Activated T-helper 1 cell treated with anti-CD3 and anti-CD28 coated beads, Interleukin-12 subunit alpha, Interleukin-12 subunit beta, Interleukin-2, Interleukin-4 antibody, amounts not matched to agents 30 ng/mL and 10 ng/mL and 1 ng/mL, durations not matched to agents 14 hours and 24 hours and 36 hours (primary cell): ENCODE data around the gene PDIA6. TPM values are rescaled to one million over a fixed set of nuclear protein-coding genes. Genes with fewer than 3 reads are reported as not detected.
A peak's percentile ranks its signal among the peaks of the same experiment; 100 is the strongest.

Source experiments
- DNase-seq: peaks from one replicate; pipeline ENCODE4 v3.0.0; 2021; ENCODE audit warnings: low spot score
- H3K27ac Mint-ChIP-seq: one replicate; pipeline ENCODE4 v1.8.0; 2021; ENCODE audit warnings: mild to moderate bottlenecking, mixed read lengths
- H3K27me3 Mint-ChIP-seq: one replicate; pipeline ENCODE4 v1.8.0; 2022; ENCODE audit warnings: mild to moderate bottlenecking, moderate library complexity, mixed read lengths; ENCODE audit not compliant: insufficient read depth
- H3K36me3 Mint-ChIP-seq: one replicate; pipeline ENCODE4 v1.8.0; 2021; ENCODE audit warnings: low read depth, mixed read lengths
- H3K4me1 Mint-ChIP-seq: one replicate; pipeline ENCODE4 v1.8.0; 2021; ENCODE audit warnings: low read depth, mixed read lengths
- H3K4me3 Mint-ChIP-seq: one replicate; pipeline ENCODE4 v1.8.0; 2021; ENCODE audit warnings: mild to moderate bottlenecking, moderate library complexity, mixed read lengths
- H3K9me3 Mint-ChIP-seq: one replicate; pipeline ENCODE4 v1.8.0; 2021; ENCODE audit warnings: mixed read lengths
- intact Hi-C: fragments of 100-400 bp; cut with micrococcal nuclease; formaldehyde crosslinking; loops from one replicate; pipeline ENCODE4 v1.15.1; 2024
- total RNA-seq: library from RNA; stranded (reverse); gene quantifications from 2 replicates; pipeline ENCODE4 v1.2.3, GENCODE V29; 2022

Gene PDIA6, protein sequence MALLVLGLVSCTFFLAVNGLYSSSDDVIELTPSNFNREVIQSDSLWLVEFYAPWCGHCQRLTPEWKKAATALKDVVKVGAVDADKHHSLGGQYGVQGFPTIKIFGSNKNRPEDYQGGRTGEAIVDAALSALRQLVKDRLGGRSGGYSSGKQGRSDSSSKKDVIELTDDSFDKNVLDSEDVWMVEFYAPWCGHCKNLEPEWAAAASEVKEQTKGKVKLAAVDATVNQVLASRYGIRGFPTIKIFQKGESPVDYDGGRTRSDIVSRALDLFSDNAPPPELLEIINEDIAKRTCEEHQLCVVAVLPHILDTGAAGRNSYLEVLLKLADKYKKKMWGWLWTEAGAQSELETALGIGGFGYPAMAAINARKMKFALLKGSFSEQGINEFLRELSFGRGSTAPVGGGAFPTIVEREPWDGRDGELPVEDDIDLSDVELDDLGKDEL
- 171 and 173 TPM in 2 replicates for total RNA-seq

GRCh38 chr2:10812362-10813162 lies at the start of gene PDIA6:
Gene PDIA6 (minus strand): TSS chr2:10812785. CDS start chr2:10812696, 89 bp downstream.
- no peaks in the 10 kb centered on the region for H3K9me3 Mint-ChIP-seq
- DNase-seq: peak; percentile 95
- H3K27me3 Mint-ChIP-seq: peaks cover 13% of the 10 kb centered on the region
- H3K4me1 Mint-ChIP-seq: peaks cover 31% of the 10 kb centered on the region
- intact Hi-C loops: loop anchor here (1.0 to 5.0 kb wide), 10 partner anchors 20 to 1975 kb away; partner anchors contain the start of genes CPSF3, E2F6, HPCAL1 and ITGB1BP1
- peak within 1 kb of the TSS; percentile 92 for H3K4me3 Mint-ChIP-seq
- peaks cover 16% of the 10 kb centered on the region for H3K36me3 Mint-ChIP-seq
- peak within 1 kb of the TSS; percentile 91 for H3K27ac Mint-ChIP-seq

GRCh38 chr2:10862330-10862729 lies 49.7 kb upstream of the PDIA6 start:
- no peak overlapping the region for H3K4me3 Mint-ChIP-seq
- H3K4me1 Mint-ChIP-seq: peaks cover 16% of the 10 kb centered on the region
- DNase-seq: no peak
- no peaks in the 10 kb centered on the region for H3K36me3 Mint-ChIP-seq
- H3K9me3 Mint-ChIP-seq: no peaks in the 10 kb centered on the region
- H3K27ac Mint-ChIP-seq: no peak overlapping the region
- intact Hi-C loops: no loop called here
- peaks cover 23% of the 10 kb centered on the region for H3K27me3 Mint-ChIP-seq

GRCh38 chr2:10861765-10862164 lies 49.2 kb upstream of the PDIA6 start:
- peaks cover 23% of the 10 kb centered on the region for H3K27me3 Mint-ChIP-seq
- DNase-seq: no peak
- no peaks in the 10 kb centered on the region for H3K36me3 Mint-ChIP-seq
- H3K4me1 Mint-ChIP-seq: peaks cover 16% of the 10 kb centered on the region
- intact Hi-C loops: no loop called here
- no peak overlapping the region for H3K27ac Mint-ChIP-seq
- no peaks in the 10 kb centered on the region for H3K9me3 Mint-ChIP-seq
- H3K4me3 Mint-ChIP-seq: no peak overlapping the region

GRCh38 chr2:10860814-10861325 lies 48.3 kb upstream of the PDIA6 start:
- H3K27me3 Mint-ChIP-seq: peaks cover 22% of the 10 kb centered on the region
- no peak overlapping the region for H3K4me3 Mint-ChIP-seq
- H3K9me3 Mint-ChIP-seq: no peaks in the 10 kb centered on the region
- no peaks in the 10 kb centered on the region for H3K36me3 Mint-ChIP-seq
- intact Hi-C loops: no loop called here
- H3K4me1 Mint-ChIP-seq: peaks cover 16% of the 10 kb centered on the region
- H3K27ac Mint-ChIP-seq: no peak overlapping the region
- no peak for DNase-seq

DNA sequence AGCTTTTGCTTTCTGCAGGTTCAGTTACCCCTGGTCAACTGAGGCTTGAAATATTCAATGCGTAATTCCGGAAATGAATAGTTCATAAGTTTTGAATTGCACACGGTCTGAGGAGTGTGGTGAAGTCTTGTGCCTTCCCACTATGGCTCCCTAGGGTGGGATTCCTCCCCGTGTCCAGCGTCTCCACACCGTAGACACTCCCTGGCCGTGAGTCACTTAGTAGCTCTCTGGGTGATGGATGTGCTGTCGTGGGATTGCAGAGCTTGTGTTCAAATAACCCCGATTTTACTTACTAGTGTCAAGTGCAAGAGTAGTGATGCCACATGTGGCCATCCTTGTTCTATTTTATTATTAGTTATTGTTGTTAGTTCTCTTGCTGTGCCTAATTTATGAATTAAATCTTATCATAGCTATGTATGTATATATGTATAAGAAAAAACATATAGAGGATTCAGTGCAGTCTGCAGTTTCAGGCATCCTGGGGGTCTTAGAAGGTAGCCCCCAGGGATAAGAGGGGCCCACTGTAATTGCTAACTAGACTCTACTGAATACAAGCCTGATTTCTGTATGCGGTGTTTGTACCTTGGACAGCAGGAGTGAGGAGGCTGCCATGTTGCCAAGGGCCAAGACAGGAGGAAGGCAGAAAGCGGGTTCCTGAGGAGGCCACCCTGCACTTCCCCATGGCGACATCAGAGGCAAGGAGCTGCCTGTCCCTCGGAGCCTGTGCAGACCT lies 47.7 kb upstream of the PDIA6 start:
- Mint-ChIP-seq H3K4me3 (no peak overlapping the region), H3K9me3 (no peaks in the 10 kb centered on the region), H3K36me3 (no peaks in the 10 kb centered on the region), H3K27me3 (peaks cover 22% of the 10 kb centered on the region), H3K27ac (no peak overlapping the region), H3K4me1 (peaks cover 16% of the 10 kb centered on the region)
- DNase-seq: no peak
- intact Hi-C loops: no loop called here

GRCh38 chr2:10859278-10859677 lies 46.7 kb upstream of the PDIA6 start:
- Mint-ChIP-seq H3K4me3 (no peak overlapping the region), H3K27me3 (peaks cover 21% of the 10 kb centered on the region), H3K9me3 (no peaks in the 10 kb centered on the region), H3K36me3 (no peaks in the 10 kb centered on the region), H3K27ac (no peak overlapping the region), H3K4me1 (peaks cover 6% of the 10 kb centered on the region)
- no peak for DNase-seq
- intact Hi-C loops: no loop called here

DNA sequence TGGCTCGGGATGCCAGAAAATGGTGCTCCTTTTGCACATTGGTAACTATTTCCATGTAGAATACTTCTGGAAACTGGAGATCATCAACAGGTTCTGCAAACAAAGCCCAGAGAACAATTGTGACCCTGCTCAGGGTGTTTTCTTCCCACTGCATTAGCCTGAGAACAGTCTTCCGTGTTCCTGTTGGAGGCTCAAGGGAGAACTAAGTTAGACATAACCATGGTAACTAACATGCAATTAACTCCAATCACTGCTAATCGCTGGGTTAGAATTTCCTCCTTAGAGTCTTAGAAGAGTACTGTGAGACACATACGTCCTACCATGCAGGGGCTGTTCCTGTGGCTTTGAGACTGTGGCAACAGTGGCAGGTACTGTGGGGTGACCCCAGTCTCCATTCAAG lies 36.0 kb upstream of the PDIA6 start:
- Mint-ChIP-seq H3K36me3 (no peaks in the 10 kb centered on the region), H3K27ac (no peak overlapping the region), H3K27me3 (peaks cover 5% of the 10 kb centered on the region), H3K4me1 (no peaks in the 10 kb centered on the region), H3K4me3 (no peak overlapping the region), H3K9me3 (no peaks in the 10 kb centered on the region)
- DNase-seq: no peak
- intact Hi-C loops: no loop called here

DNA sequence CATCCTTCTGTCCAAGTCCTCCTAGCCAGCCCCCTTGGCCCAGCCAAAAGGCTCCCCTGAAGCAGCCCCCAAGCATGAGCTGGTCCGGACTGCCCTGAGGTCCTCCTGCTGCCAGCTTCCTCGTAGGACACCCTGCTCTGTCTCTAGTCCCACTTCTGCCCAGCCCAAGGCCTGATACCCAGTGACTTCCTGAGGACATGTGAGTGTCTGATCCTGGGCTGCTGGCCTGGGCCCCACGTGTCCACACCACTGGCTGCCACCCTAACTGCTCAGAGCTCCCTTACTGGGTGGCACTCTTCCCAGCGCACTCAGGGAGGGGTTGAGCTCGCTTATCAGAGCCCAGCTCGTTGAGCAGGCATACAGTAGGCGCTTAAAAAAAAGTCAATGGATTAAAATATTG lies 34.4 kb upstream of the PDIA6 start:
- intact Hi-C loops: no loop called here
- H3K27ac Mint-ChIP-seq: no peak overlapping the region
- H3K4me3 Mint-ChIP-seq: no peak overlapping the region
- H3K27me3 Mint-ChIP-seq: peaks cover 5% of the 10 kb centered on the region
- H3K9me3 Mint-ChIP-seq: peaks cover 5% of the 10 kb centered on the region
- no peaks in the 10 kb centered on the region for H3K36me3 Mint-ChIP-seq
- no peak for DNase-seq
- no peaks in the 10 kb centered on the region for H3K4me1 Mint-ChIP-seq

DNA sequence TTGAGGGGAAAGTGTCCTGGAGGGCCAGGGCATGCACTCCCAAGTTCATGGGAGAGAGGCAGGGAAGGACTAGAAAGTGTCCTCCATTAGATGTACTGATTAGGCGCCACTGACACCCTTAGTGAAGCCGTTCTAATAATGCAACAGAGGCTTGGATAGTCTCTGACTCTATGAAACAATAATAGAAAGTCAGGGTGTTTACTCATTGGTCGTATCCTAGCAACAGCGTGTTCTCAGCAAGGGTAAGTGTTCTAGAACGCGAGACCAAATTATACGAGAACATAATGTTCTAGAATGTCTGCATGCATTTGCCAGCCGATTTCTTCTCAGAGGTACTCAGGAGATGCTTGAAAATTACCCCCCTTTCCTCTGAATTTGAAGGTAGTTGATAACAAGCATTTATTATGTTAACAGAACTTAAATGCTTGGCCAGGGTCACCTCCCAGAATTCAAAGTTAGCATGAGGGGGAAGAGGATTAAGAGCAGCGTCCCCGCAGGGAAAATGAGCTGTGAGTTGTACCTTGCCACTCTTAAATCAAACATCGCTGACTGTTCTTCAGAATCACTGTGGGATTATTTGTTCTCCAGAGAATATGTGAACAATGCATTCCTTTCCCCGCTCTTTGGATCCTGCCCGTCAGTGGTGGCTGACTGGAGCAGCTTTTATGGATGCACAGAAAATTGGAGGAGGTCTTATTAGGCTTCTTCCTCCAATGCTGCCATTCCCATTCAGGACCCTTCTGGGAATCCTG lies 33.7 kb upstream of the PDIA6 start:
- H3K9me3 Mint-ChIP-seq: peaks cover 11% of the 10 kb centered on the region
- peaks cover 5% of the 10 kb centered on the region for H3K27me3 Mint-ChIP-seq
- no peaks in the 10 kb centered on the region for H3K4me1 Mint-ChIP-seq
- no peak overlapping the region for H3K27ac Mint-ChIP-seq
- no peak overlapping the region for H3K4me3 Mint-ChIP-seq
- no peaks in the 10 kb centered on the region for H3K36me3 Mint-ChIP-seq
- no peak for DNase-seq
- intact Hi-C loops: no loop called here

GRCh38 chr2:10845640-10846039 lies 33.1 kb upstream of the PDIA6 start:
- no peak overlapping the region for H3K27ac Mint-ChIP-seq
- no peaks in the 10 kb centered on the region for H3K4me1 Mint-ChIP-seq
- H3K27me3 Mint-ChIP-seq: peaks cover 5% of the 10 kb centered on the region
- H3K9me3 Mint-ChIP-seq: peaks cover 17% of the 10 kb centered on the region
- intact Hi-C loops: no loop called here
- peaks cover 1% of the 10 kb centered on the region for H3K36me3 Mint-ChIP-seq
- no peak overlapping the region for H3K4me3 Mint-ChIP-seq
- DNase-seq: no peak

DNA sequence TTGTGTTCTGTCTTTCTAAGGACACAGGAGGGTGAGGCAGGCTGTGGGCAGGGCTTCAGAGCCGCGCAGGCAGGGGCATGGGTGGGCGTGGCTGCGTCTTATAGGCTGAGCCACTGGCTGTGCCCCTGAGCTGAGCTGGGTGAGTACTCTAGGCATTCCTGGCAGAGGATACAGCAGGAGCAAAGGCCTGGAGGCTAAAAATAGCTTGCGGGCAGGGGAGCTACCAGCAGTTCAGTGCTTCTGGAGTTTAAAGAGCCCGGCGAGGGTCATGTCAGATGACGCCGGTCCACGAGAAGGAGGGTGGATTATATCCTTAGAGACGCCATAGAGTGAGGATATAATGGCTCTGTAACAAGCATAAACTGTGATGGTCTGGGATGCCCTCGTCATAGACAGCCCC lies 31.5 kb upstream of the PDIA6 start:
- H3K9me3 Mint-ChIP-seq: peaks cover 24% of the 10 kb centered on the region
- H3K27me3 Mint-ChIP-seq: peaks cover 3% of the 10 kb centered on the region
- DNase-seq: no peak
- H3K4me3 Mint-ChIP-seq: no peak overlapping the region
- intact Hi-C loops: no loop called here
- no peak overlapping the region for H3K27ac Mint-ChIP-seq
- H3K36me3 Mint-ChIP-seq: peaks cover 1% of the 10 kb centered on the region
- no peaks in the 10 kb centered on the region for H3K4me1 Mint-ChIP-seq

DNA sequence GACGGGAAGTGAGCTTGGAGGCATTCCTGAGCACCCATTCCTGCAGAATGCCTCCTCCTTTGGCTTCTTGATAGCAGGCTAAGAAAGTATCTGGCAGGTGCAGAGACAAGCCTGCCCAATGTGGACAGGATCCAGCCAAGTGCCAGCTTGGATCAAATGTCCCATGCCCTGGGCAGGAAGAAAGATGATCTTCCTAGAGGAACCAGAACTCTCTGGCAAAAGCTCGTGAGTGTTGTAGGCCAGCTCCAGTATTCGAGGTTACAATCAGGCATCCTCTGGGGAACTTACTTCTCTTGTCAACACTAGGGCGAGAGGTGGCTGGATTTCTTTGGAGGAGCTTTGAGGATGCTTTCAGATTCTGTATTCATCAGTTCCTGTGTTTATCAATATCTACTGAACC lies 29.9 kb upstream of the PDIA6 start:
- H3K9me3 Mint-ChIP-seq: peaks cover 24% of the 10 kb centered on the region
- H3K36me3 Mint-ChIP-seq: peaks cover 1% of the 10 kb centered on the region
- H3K4me3 Mint-ChIP-seq: no peak overlapping the region
- H3K4me1 Mint-ChIP-seq: no peaks in the 10 kb centered on the region
- no peak overlapping the region for H3K27ac Mint-ChIP-seq
- peaks cover 3% of the 10 kb centered on the region for H3K27me3 Mint-ChIP-seq
- intact Hi-C loops: no loop called here
- no peak for DNase-seq
